Activated CD4-positive, alpha-beta T cell treated with anti-CD3 and anti-CD28 coated beads, Interleukin-2, amount 50 U/mL, for 1 hour (primary cell): ENCODE data around the gene WWTR1.

ENCODE experiments used
- DNase-seq: peaks from one replicate; pipeline ENCODE4 v3.0.0-alpha.2; 2020

The WWTR1 gene

GRCh38 chr3:149589332-149589731, 68.5 kb downstream of the WWTR1 start:
- DNase-seq: no peak

- DNase-seq: no peak
Observed at GRCh38 chr3:149588909-149589308, 68.9 kb downstream of the WWTR1 start.

- no peak for DNase-seq
Observed at GRCh38 chr3:149587383-149587782, 70.4 kb downstream of the WWTR1 start.

- no peak for DNase-seq
Observed at GRCh38 chr3:149586871-149587270, 71.0 kb downstream of the WWTR1 start.

- no peak for DNase-seq
Observed at GRCh38 chr3:149585401-149585726, 72.5 kb downstream of the WWTR1 start.

- DNase-seq: no peak
Observed at GRCh38 chr3:149583921-149584635, 73.7 kb downstream of the WWTR1 start.

GRCh38 chr3:149582395-149582794, 75.4 kb downstream of the WWTR1 start:
- DNase-seq: no peak

GRCh38 chr3:149581681-149582370, 76.0 kb downstream of the WWTR1 start:
- DNase-seq: no peak

- no peak for DNase-seq
Observed at GRCh38 chr3:149581248-149581647, 76.6 kb downstream of the WWTR1 start.

GRCh38 chr3:149579838-149580542, 77.8 kb downstream of the WWTR1 start:
- DNase-seq: no peak

- DNase-seq: no peak
Observed at GRCh38 chr3:149579161-149579560, 78.7 kb downstream of the WWTR1 start.

GRCh38 chr3:149577801-149578200, 80.0 kb downstream of the WWTR1 start:
- DNase-seq: no peak

- DNase-seq: no peak
Observed at GRCh38 chr3:149575961-149576564, 81.8 kb downstream of the WWTR1 start.

GRCh38 chr3:149575213-149575960, 82.4 kb downstream of the WWTR1 start:
- DNase-seq: no peak

GRCh38 chr3:149572796-149573414, 84.9 kb downstream of the WWTR1 start:
- DNase-seq: no peak

GRCh38 chr3:149571381-149571780, 86.4 kb downstream of the WWTR1 start:
- no peak for DNase-seq

- no peak for DNase-seq
Observed at GRCh38 chr3:149570016-149570415, 87.8 kb downstream of the WWTR1 start.

GRCh38 chr3:149567381-149567780, 90.4 kb downstream of the WWTR1 start:
- no peak for DNase-seq

GRCh38 chr3:149566292-149566975, 91.4 kb downstream of the WWTR1 start:
- DNase-seq: no peak

- no peak for DNase-seq
Observed at GRCh38 chr3:149564079-149564478, 93.7 kb downstream of the WWTR1 start.

GRCh38 chr3:149563114-149563513, 94.7 kb downstream of the WWTR1 start:
- DNase-seq: no peak

- no peak for DNase-seq
Observed at GRCh38 chr3:149560617-149561016, 97.2 kb downstream of the WWTR1 start.
